ENCODE data around the gene NRL.

DNA sequence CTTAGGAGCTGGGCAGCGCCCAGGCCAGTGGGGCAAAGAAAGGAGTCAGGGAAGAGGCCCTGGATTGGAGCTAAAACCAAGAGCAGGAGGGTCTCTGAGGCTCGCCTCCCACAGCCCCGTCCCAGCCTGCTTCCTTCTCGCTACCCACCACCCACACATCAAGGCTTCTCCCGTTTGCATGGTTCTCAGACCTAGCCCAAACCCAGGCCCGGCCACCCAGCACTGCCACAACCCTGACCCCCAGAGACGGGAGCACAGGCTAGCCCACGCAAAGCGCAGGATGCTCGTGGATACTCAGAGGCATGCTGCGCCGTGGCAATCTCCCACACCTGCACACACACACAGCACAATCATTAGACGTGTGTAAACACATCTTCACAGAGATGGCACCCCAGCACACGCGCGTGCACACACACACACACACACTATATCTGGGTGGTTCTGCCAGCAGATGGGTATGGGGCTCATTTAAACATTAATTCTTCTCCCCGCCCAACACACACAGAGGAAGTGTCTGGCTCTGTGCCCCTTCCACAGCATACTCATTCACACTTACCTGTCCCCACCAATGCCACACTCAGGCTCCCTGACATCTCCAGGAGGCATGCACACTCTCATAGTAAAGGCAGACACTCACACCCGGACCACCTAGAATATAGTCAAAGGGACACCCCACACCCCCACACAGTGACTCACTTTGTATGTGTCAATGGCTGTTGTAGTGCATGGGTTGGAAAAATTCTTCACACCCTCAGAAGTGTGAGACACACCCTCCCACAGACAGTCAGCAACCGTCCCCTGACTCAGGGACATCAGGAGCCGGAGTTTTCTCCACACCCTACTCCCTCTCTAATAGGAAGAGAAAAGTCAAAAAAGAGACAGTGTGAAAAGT is 61.8 kb downstream of the NRL start:
- TF ChIP-seq, protein P1, sequence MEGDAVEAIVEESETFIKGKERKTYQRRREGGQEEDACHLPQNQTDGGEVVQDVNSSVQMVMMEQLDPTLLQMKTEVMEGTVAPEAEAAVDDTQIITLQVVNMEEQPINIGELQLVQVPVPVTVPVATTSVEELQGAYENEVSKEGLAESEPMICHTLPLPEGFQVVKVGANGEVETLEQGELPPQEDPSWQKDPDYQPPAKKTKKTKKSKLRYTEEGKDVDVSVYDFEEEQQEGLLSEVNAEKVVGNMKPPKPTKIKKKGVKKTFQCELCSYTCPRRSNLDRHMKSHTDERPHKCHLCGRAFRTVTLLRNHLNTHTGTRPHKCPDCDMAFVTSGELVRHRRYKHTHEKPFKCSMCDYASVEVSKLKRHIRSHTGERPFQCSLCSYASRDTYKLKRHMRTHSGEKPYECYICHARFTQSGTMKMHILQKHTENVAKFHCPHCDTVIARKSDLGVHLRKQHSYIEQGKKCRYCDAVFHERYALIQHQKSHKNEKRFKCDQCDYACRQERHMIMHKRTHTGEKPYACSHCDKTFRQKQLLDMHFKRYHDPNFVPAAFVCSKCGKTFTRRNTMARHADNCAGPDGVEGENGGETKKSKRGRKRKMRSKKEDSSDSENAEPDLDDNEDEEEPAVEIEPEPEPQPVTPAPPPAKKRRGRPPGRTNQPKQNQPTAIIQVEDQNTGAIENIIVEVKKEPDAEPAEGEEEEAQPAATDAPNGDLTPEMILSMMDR (IDR thresholded peaks at IDR 0.05): no peak
- no peak for TF ChIP-seq EP300 (IDR thresholded peaks at IDR 0.05)
- no peak for TF ChIP-seq POLR2A (IDR thresholded peaks at IDR 0.05)
